CD4-positive, alpha-beta T cell treated with Interleukin-10 for 1 hour (primary cell): ENCODE measurements around the gene NUCB1.
"Not testable (repeated sequence)": the region's sequence is repeated elsewhere in the genome, so short reads cannot be mapped to it uniquely, and the experiment has no call there.

Source experiments
- DNase-seq: peaks from one replicate; pipeline ENCODE4 v3.0.0-alpha.2; 2020

Gene NUCB1

DNA sequence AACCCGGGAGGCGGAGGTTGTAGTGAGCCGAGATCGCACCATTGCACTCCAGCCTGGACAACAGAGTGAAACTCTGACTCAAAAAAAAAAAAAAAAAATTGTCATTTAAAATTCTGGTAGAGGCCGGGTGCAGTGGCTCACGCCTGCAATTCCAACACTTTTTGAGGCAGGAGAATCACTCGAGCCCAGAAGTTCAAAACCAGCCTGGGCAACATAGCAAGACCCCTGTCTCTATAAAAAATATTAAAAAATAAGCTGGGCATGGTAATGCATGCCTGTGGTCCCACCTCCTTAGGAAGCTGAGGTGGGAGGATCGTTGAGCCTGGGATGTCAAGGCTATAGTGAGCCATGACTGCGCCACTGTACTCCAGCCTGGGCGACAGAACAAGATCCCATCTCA, 6.2 kb downstream of the NUCB1 start:
- DNase-seq, result no peak

DNA sequence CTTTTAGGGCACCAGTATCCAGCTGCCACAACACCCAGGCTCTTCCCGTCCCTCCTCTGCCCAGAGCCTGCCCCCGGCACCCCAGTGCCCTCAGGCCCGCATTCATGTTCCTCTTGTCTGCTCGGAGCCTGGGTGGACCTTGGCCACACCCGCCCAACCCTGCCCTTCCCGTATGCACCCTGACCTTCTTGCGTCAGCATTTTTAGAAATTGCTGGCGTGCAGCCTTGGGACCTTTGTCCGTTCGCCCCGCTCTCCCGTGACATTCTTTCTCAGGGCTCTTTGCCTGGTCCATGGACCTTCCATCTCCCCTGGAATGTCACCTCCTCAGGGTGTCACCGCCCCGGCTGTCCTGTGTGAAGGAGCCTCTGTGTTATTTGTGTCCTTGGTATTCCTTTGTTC, 7.6 kb downstream of the NUCB1 start:
- DNase-seq, result no peak

DNA sequence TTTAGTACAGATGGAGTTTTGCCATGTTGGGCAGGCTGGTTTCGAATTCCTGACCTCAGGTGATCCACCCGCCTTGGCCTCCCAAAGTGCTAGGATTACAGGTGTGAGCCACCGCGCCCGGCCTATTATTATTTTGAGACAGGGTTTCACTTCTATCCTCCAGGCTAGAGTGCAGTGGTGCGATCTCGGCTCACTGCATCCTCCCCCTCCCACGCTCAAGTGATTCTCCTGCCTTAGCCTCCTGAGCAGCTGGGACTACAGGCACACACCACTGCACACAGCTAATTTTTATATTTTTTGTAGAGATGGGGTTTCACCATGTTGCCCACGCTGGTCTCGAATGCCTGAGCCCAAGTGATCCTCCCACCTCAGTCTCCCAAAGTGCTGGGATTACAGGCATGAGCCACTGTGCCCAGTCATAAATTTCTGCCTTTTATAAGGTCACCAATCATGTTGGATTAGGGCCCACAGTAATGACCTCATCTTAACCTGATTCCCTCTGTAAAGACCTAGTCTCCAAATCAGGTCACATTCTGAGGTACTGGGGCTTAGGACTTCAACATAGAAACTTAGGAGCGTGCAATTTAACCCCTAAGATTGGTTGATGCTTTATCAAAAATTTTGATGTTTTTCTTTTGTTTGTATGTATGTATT, 9.4 kb downstream of the NUCB1 start:
- DNase-seq, result not testable (repeated sequence)

DNA sequence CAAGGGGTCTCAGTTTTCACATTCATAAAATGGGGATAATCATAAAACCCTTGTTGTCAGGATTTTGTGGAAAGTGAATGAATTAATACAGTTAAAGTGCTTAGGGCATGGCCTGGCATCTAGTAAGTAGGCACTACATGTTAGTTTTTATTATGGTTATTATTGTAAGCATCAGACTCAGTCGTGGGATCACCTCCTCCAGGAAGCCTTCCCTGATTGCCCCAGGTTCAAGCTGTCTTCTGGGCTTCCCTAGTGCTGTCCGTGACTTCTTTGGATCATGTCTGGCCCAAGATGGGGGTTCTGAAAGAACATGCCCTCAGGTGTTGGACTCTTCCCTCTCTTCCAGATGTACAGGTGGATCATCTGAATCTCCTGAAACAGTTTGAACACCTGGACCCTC, 10.7 kb downstream of the NUCB1 start:
- no peak for DNase-seq

DNA sequence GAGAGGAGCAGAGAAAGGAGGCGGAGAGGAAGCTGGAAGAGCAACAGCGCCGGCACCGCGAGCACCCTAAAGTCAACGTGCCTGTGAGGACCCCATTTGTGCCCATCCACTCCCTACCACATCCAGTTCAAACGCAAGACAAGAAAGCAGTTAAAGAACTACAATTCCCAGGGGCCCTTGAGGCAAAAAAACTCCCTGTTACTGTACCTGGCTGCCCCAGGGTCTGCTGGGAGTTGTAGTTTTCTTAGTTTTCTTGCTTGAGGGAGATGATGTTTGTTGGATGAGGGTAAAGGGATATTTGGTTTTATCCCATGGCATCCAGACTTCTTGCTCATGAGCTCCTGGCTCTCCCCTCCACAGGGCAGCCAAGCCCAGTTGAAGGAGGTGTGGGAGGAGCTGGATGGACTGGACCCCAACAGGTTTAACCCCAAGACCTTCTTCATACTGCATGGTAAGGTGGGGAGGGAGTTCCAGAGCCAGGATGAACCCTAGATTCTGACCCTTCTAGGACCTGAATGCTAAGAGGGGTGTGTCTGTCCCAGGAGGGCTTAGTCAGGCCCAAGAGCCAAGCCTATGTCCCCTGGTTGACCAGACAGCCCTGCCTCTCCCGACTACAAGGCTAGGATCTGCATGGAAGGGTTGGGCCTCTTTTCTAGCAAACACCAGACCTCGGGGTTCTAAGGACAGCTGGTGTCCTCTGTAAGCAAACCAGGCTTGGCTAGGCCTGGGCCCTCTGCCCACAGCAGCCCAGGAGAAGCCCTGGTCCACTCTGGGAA, 13.2 kb downstream of the NUCB1 start:
- peak; percentile 41 for DNase-seq

DNA sequence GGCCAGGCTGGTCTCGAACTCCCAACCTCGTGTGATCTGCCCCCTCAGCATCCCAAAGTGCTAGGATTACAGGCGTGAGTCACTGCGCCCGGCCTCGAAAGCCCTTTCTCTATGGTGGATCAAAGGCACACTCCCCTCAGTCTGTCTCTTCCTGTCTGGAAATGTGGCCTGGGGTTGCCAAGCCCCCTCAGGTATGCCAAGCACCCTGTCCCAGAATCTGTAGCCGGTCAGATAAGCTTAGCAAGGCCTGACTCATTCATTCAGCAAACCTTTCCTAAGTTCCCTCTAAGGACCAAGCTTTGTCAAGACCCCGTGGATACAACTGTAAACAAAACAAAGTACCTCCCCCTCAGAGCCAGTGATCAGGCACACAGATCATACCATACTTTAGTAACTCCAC, 14.1 kb downstream of the NUCB1 start:
- DNase-seq, result no peak

DNA sequence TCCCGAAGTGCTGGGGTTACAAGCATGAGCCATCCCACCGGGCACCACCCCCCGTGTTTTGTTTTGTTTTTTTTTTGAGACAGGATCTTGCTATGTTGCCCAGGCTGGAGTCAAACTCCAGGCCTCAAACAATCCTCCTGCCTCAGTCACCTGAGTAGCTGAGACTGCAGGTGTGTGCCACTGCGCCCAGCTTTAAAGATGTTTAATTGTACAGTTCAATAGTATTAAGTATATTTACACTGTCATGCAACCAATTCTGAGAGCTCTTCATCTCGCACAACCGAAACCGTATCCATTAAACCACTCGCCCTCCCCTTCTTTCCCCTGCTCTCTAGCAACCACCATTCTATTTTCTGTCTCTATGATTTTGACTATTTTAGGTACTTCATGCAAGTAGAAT, 15.6 kb downstream of the NUCB1 start:
- DNase-seq, result no peak

DNA sequence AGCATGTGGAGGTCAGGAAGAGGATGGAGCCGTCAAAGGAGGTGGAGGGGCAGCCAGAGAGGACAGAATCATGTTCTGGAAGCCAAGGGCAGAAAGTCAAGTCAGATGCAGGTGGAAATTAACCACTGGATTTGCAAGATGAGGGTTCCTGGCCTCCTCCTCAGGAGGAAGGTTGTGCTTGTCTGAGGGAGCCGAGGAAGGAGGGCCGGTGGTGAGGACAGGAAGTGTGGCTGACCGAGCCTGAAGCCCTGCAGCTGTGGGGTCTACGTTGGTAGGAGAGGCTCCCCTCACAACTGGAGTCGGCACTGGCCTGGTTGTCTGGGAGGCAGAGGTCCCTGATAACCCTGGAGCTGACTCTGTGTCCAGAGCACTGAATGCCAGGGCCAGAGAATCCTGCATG, 18.0 kb downstream of the NUCB1 start:
- DNase-seq, result no peak

DNA sequence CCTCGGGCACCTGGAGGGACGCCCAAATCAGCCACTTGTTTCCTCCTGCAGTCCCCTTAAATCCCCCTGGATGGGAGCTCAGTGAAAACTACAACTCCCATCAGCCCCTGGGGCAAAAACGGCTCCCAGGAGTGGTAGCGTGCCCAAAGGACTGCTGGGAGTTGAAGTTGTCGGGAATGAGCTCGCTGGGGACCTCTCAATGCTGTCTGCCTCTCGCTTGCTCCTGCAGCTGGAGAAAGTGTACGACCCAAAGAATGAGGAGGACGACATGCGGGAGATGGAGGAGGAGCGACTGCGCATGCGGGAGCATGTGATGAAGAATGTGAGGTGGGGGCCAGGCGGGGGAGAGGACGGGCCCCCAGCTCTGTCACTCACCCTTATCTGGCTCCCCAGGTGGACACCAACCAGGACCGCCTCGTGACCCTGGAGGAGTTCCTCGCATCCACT, 18.7 kb downstream of the NUCB1 start:
- peak; percentile 35 for DNase-seq

DNA sequence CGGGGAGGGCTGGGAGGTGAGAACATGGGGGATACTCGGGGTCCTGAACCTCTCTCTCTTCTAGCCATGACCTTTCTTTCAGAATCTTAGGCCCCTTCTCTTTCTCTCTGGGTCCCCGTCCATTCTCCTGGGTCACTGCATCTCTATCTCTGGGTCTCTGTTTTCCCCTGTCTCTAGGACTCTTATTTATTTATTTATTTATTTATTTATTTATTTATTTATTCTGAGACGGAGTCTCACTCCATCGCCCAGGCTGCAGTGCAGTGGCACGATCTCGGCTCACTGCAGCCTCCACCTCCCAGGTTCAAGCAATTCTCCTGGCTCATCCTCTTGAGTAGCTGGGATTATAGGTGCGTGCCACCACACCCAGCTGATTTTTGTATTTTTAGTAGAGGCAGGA, 19.2 kb downstream of the NUCB1 start:
- not testable (repeated sequence) for DNase-seq

DNA sequence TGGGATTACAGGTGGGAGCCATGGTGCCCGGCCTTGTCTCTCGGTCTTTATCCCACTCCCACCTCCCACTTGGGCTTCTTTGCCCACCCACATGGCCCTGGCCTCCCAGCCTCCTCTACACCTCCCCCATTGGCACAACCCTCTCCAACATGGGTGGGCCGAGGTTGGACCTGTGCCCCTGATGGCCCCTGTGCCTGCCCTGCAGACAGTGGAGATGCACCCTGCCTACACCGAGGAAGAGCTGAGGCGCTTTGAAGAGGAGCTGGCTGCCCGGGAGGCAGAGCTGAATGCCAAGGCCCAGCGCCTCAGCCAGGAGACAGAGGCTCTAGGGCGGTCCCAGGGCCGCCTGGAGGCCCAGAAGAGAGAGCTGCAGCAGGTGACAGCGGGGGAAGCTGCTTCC, 20.8 kb downstream of the NUCB1 start:
- DNase-seq, result no peak

DNA sequence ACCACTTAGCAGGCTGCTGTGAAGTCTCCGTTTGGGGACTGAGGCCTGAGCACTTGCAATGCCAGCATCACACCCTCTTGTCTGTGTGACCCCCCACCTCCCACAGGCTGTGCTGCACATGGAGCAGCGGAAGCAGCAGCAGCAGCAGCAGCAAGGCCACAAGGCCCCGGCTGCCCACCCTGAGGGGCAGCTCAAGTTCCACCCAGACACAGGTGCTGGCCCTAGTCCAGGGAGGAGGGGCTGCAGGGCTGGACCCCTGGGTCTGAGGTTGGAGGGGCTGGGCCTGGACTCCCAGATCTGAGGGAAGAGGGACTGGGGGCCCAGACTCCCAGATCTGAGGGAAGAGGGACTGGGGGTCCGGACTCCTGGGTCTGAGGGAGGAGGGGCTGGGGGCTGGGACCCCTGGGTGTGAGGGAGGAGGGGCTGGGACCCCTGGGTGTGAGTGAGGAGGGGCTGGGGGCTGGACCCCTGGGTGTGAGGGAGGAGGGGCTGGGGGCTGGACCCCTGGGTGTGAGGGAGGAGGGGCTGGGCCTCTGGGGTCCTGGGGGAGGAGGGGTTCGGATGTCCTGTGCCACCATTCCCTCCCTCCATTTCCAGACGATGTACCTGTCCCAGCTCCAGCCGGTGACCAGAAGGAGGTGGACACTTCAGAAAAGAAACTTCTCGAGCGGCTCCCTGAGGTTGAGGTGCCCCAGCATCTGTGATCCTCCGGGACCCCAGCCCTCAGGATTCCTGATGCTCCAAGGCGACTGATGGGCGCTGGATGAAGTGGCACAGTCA, 21.8 kb downstream of the NUCB1 start:
- DNase-seq, result no peak

DNA sequence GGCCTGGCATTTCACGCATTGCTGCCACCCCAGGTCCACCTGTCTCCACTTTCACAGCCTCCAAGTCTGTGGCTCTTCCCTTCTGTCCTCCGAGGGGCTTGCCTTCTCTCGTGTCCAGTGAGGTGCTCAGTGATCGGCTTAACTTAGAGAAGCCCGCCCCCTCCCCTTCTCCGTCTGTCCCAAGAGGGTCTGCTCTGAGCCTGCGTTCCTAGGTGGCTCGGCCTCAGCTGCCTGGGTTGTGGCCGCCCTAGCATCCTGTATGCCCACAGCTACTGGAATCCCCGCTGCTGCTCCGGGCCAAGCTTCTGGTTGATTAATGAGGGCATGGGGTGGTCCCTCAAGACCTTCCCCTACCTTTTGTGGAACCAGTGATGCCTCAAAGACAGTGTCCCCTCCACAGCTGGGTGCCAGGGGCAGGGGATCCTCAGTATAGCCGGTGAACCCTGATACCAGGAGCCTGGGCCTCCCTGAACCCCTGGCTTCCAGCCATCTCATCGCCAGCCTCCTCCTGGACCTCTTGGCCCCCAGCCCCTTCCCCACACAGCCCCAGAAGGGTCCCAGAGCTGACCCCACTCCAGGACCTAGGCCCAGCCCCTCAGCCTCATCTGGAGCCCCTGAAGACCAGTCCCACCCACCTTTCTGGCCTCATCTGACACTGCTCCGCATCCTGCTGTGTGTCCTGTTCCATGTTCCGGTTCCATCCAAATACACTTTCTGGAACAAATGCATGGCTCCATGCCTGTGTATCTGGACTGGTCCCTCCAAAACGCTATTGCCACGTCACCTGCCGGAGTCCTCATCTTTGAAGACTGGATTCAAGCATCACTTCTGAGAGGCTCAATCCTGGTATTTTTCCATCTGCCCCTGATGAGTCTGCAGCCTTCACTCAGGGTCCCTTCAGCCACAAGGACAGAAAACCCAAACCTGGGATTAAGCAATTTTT, 22.7 kb downstream of the NUCB1 start:
- DNase-seq, result no peak

DNA sequence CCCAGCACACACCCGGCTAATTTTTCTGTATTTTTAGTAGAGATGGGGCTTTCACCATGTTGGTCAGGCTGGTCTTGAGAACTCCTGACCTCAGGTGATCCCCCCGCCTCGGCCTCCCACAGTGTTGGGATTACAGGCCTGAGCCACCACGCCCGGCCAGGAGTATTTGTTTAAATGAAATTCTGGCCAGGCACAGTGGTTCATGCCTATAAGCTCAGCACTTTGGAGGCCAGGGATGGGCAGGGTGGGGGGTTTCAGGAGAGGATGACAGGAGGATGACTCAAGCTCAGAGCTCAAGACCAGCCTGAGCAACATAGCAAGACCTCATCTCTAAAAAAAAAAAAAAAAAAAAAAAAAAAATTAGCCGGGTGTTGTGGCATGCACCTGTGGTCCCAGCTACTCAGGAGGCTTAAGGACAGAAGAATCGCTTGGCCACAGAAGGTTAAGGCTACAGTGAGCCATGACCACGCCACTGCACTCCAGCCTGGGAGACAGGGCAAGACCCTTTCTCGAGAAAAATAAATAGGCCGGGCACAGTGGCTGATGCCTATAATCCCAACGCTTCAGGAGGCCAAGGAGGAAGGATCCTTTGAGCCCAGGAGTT, 25.2 kb downstream of the NUCB1 start:
- no peak for DNase-seq

DNA sequence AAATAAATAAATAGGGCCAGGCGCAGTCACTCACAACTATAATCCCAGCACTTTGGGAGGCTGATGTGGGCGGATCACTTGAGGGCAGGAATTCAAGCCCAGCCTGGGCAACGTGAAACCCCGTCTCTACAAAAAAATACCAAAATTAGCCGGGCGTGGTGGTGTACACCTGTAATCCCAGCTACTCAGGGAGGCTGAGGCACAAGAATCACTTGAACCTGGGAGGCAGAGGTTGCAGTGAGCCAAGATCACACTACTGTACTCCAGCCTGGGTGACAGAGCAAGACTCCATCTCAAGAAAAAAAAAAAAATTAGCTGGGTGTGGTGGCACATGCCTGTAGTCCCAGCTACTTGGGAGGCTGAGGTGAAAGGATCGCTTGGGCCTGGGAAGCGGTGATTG, 25.8 kb downstream of the NUCB1 start:
- not testable (repeated sequence) for DNase-seq

DNA sequence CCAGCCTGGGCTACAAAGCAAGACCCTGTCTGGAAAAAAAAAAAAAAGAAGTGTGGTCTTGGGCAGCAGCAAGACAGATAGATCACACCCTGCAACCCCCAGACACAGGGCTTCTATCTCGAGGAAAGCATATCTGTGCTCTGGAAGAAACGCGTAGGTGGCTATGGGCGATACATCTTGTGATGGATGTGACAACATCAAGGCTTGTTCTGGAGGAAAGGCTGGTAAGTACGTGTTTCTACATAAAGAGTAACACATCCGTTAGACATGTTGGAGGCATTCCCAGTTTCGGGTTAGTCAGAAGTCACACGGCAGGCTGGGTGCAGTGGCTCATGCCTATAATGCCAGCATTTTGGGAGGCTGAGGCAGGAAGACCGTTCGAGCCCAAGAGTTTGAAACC, 26.8 kb downstream of the NUCB1 start:
- DNase-seq, result no peak

DNA sequence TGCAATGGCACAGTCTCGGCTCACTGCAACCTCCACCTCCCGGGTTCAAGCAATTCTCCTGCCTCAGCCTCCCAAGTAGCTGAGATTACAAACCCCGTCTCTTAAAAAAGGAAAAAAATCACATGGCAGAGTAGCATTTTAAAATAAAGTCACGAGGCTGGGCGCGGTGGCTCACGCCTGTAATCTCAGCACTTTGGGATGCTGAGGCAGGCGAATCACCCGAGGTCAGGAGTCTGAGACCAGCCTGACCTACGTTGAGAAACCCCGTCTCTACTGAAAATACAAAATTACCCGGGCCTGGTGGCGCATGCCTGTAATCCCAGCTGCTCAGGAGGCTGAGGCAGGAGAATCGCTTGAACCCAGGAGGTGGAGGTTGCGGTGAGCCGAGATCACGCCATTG, 27.6 kb downstream of the NUCB1 start:
- not testable (repeated sequence) for DNase-seq

DNA sequence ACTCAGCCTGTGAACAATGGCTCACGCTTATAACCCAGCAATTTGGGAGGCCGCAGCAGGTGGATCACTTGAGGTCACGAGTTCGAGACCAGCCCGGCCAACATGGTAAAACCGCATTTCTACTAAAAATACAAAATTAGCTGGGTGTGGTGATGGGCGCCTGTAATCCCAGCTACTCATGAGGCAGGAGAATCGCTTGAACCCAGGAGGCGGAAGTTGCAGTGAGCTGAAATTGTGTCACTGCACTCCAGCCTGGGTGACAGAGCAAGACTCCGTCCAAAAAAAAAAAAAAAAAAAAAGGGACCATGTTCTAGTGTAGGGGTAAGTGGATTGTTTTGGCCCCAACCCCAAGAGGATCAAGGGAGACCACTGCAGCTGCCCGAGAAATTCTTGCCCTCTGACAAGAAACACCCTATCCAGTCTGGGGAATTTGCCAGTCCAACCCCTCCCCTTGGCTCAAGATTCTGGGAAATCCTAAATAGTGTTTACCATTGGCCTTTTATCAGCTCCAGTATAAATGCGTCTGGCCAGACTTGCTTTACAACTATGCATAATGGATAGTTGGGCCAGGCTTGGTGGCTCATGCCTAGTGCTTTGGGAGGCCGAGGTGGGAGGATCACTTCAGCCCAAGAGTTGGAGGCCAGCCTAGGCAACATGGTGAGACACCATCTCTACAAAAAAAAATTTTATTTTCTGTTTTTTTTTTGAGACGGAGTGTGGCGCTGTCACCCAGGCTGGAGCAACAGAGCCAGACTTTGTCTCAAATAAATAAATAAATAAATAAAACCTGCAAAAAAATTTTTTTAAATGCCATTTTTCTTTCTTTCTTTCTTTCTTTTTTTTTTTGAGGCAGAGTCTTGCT, 28.3 kb downstream of the NUCB1 start:
- DNase-seq, result no peak

DNA sequence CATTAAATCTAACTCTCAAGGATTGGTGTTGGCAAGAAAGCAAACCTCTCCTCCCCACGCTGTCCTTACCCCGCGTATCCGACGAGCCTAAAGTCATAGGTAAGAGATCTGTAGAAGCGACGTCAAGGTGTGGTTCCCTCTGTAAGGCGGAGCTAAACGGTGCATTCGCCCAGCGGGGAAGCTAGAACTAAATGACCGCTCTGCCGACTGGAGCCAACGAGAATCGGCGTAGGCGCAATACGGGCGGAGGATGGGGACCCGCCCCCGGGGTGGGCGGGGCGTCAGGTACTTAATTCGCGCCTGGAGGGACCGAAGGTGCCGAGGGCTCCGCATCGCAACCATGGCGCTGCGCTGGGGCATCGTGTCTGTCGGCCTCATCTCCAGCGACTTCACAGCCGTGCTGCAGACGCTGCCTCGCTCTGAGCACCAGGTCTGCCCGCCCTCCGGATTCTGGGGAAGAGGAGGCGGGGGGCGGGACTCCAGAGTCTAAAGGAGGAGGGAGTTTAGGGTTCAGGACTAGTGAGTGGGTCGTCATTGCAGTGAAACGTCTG, 33.3 kb downstream of the NUCB1 start, which contains the start of gene DHDH:
DHDH (plus strand) TSS at position 318 of the 551 bp plus-strand sequence; CDS start at position 341, 23 bp downstream.
- peak; percentile 93 for DNase-seq

DNA sequence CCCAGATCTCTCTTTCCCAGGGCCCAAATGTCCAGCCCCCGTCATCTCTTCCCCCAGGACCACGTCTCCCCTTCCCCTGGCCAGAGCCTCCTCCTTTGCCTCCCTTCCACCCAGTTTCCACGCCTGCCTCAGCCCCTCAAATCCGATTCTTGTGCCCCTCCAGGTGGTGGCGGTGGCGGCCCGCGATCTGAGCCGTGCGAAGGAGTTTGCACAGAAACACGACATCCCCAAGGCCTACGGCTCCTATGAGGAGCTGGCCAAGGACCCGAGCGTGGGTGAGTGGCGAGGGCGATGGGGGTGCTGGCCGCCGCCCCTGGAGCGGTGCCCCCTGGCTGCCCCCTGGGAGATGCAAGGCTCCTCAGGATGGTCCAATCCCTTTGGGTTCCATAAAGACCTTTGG, 34.7 kb downstream of the NUCB1 start:
- DNase-seq, result no peak

DNA sequence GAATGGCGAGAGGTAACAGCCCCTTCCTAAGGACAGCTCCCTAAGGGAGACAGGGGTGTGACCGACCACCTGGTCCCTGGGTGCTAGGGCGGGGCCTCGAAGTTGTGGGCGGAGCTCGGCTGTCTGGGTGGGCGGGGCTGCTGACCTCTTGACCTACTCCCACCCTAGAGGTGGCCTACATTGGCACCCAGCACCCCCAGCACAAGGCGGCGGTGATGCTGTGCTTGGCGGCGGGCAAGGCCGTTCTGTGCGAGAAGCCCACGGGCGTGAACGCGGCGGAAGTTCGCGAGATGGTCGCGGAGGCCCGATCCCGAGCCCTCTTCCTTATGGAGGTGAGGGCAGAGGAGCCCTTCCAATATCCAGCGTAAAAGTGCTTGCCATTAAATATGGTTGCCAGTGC, 35.8 kb downstream of the NUCB1 start:
- no peak for DNase-seq
